ENCODE data around the gene NACA.
A peak's percentile ranks its signal among the peaks of the same experiment; 100 is the strongest.
"Not testable (repeated sequence)": the region's sequence is repeated elsewhere in the genome, so short reads cannot be mapped to it uniquely, and the experiment has no call there.

The NACA gene

DNA sequence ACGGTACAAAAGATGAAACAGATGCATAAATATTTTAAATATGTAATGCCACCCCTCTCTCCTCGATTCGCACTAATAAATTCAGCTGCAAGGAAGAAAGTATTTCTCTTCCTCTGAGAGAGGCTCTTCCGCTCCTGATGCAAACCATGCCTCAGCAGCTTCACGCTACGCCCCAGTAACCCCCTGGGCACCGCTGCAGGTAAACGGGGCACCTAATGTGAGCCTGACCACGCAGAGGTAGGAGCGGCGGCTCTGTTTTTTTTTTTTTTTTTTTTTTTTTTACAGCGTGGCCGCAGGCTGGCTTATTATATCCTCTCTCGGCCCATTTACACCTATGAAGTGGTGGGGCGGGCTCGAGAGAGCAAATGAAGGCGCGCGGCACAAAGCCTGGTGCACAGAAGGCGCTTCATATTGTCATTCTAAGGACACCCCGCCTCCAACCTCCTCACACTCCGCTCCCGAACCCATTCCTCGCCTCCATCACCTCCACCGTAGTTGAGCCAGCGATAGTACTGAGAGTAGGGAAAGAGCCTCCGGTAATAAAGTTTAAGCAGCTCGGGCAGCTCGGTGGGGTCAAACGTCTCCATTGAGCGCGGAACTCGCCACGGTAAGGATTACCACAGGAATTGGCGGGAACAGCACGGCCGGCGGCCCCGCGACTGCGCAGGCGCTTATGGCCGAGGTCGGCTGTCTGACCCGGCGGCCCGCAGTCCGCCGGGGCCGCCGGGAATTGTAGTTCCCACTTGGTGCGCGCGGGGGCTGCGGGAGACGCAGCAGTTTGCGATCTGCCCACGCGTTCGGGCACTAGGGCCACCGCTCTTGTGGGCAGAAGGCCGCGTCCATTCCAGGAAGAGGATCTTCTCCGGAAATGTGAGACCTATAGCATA, 26.9 kb upstream of the NACA start, which contains the start of gene PRIM1:
PRIM1 (minus strand) TSS at position 612 of the 887 bp plus-strand sequence; CDS start at position 587, 25 bp downstream.
- no peak for TF ChIP-seq ZNF274 (IDR thresholded peaks at IDR 0.05; ENCODE audit: low read depth, low read length)
- peak within 1 kb of the TSS; percentile 83 for H3K4me3 ChIP-seq (ENCODE audit: low read length)

DNA sequence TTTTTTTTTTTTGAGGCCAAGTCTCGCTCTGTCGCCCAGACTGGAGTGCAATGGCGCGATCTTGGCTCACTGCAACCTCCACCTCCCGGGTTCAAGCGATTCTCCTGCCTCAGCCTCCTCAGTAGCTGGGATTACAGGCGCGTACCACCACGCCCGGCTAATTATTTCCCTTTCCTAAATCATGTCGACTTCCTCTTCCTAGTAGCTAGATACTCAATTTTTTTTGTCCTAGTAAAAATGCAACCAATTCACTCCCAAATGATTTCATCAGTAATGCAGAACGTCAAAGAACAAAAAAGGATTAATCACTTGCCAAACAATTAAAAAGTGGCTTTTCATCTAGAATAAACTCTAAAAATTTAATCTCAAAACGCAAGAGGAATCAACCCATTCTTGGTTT, 25.5 kb upstream of the NACA start:
- peak overlapping the region; percentile 12; the same call in 1 of the 2 replicates for H3K4me3 ChIP-seq (ENCODE audit: low read length)

DNA sequence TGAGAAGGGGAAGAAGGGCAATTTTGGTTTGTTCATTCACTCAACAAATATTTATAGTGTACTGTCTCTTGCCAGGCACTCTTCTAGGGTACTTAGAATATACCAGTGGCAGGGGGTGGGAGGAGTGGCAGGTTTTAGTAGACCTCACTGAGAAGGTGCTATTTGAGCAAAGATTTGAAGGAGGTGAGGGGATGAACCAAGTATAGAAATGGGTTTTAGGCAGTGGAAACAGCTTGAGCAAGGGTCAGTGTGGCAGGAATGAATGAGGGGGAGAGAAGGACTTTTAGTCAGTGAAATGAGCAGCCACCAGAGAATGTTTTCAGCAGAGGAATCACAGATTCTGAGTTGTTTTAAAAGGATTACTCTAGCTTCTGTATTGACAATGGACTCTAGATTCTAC, 24.8 kb upstream of the NACA start:
- no peak for TF ChIP-seq ZNF274 (IDR thresholded peaks at IDR 0.05; ENCODE audit: low read depth, low read length)

DNA sequence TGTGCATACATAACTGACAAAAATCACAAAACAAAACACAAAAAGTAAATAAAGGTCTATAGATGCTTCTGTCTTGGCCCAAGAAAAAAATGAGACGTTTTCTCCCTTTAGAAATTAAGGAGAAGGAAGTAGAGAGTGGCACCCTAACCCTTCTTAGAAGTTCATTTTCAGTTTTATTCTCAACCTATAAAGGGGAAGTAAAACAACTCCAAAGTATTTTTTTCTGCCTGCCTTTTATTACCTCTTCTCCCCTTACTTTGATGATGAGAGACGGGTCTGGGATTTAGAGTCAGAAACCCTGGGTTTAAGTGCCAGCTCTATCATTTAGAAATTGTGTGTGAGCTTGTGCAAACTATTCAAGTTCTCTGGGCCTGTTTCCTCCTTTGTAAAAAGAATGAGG, 24.3 kb upstream of the NACA start:
- no peak for TF ChIP-seq ZNF274 (IDR thresholded peaks at IDR 0.05; ENCODE audit: low read depth, low read length)
- H3K4me3 ChIP-seq (ENCODE audit: low read length), result no peak overlapping the region

More for the DNA sequence above, 24.8 kb upstream of the NACA start:
- no peak overlapping the region; the same call in 1 of the 2 replicates for H3K4me3 ChIP-seq (ENCODE audit: low read length)

DNA sequence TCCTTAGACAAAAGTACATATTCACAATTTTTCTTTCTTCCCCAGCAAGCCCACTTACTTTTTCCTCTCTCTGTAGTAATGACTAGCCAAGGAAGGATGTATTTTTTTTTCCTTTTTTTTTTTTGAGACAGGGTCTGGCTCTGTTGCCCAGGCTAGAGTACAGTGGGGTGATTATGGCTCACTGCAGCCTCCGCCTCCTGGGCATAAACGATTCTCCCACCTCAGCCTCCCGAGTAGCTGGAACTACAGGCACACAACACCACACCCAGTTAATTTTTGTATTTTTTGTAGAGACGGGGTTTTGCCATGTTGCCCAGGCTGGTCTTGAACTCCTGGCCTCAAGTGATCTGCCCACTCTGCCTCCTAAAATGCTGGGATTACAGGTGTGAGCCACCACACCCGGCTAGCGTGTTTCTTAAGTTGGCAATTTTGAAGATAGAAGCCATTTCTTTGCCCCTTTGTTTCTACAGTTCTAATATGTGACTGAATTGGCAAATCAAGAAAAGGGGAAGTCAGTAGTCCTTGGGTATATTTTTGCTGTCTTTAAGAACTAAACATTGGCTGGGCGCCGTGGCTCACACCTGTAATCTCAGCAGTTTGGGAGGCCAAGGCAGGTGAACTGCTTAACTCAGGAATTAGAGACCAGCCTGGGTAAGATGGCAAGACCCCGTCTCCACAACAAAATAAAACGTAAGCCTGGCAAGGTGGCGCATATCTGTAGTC, 3.2 kb upstream of the NACA start:
- TF ChIP-seq ZNF274 (IDR thresholded peaks at IDR 0.05; ENCODE audit: low read depth, low read length), result no peak
- no peak overlapping the region for H3K4me3 ChIP-seq (ENCODE audit: low read length)

DNA sequence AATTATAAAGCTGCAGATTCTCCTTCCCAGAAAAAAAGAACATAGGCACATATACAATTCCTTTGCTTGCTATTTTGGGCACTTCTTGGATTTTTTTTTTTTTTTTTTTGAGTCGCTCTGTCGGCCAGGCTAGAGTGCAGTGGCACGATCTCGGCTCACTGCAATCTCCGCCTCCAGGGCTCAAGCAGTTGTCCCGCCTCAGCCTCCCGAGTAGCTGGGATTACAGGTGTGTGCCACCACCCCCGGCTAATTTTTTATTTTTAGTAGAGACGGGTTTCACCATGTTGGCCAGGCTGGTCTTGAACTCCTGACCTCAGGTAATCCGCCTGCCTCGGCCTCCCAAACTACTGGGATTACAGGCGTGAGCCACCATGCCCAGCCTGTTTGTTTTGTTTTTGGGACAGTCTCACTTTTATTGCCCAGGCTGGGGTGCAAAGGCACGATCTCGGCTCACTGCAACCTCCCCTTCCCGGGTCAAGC, 1.1 kb upstream of the NACA start:
- not testable (repeated sequence) for H3K4me3 ChIP-seq (ENCODE audit: low read length)

DNA sequence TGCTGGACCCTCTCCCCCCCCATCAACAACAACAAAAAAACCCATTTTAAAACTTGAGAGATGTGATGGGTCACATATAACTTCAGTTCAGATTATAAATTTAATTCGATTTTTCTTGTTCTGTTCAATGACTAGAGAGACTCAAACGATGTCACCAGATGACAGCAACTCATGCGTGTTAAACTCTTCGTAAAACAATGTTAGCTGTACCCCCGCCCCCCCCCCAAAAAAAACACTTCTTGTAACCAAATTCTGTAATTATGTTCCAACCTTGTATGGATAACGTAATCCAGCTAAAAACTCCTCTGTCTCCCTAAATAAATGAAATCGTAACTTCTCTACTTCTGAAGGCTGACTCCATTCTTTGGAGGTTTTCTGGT, 614 bp upstream of the NACA start:
- TF ChIP-seq ZNF274 (IDR thresholded peaks at IDR 0.05; ENCODE audit: low read depth, low read length), result no peak
- H3K4me3 ChIP-seq (ENCODE audit: low read length), result peak overlapping the region; percentile 60

DNA sequence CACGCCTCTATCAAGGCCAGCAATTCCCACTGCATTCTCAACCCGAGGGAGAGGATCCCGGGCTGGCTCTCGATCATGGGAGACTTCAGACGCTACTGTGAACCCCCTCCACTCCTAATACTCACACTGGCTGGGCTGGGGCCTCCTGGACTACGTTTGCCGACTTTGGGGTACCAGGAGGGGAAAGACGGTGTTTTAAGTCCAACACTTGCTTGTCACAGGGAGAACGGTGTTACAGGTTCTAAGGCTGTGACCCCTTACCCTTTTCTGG, 463 bp downstream of the NACA start:
- peak overlapping the region; percentile 87 for H3K4me3 ChIP-seq (ENCODE audit: low read length)
- no peak for TF ChIP-seq ZNF274 (IDR thresholded peaks at IDR 0.05; ENCODE audit: low read depth, low read length)

DNA sequence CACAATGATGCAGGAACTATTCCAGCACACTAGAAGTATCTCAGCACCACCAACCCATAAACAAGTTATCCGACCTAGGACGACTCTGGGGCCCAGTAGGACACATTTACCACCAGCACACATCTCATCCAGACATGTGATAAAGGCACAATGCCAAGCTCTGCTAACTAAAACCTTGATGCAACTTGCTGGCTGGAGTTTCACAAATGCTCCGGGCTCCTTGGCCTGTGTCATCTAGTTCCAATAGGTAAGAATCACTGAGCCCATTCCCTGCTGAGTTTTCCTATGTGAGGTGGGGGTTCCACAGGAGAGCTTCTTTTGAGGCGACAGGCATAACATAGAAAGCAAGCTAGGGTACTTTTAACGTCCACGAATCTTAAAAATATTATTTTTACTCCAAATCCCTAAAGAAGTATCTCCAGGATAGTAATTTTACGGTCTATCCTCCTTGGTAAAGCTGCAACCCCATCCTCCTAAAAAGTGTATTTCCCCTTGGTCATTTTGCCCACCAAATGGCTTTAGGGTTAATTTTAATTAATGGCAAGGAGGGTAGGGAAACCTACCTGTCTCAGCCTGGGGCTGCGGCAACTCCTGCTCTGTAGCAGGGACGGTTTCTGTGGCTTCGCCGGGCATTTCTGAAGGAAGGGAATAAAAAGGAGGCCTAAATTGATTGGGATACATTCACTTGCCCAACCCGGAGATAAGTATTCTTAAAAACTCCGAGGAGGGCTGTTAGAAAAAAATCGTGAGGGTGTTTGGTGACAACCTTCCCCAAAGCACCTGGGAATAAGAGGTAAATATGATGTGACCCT, 1.0 kb downstream of the NACA start:
- no peak for TF ChIP-seq ZNF274 (IDR thresholded peaks at IDR 0.05; ENCODE audit: low read depth, low read length)

DNA sequence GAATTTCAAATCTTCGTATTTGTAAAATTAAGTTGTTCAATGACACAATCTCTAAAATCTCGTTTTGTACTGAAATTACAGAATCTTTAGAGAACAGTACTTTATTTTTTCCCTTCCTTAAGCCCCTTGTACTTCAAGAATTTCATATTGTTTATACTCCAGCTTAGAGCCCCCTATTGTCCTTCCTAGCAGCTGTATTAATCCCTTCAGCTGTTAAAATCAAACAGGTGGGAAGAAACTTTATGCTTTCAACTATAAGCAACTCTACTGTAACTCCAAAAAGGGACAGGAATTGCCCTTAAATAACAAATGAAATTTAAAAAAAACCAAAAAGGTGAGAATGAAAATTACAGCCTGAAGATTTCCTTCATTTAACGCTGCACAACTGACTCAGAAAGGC, 1.7 kb downstream of the NACA start:
- H3K4me3 ChIP-seq (ENCODE audit: low read length), result peak overlapping the region; percentile 87; the same call in 1 of the 2 replicates
- TF ChIP-seq ZNF274 (IDR thresholded peaks at IDR 0.05; ENCODE audit: low read depth, low read length), result no peak

More for the DNA sequence above, 1.0 kb downstream of the NACA start:
- peak overlapping the region; percentile 87 for H3K4me3 ChIP-seq (ENCODE audit: low read length)

DNA sequence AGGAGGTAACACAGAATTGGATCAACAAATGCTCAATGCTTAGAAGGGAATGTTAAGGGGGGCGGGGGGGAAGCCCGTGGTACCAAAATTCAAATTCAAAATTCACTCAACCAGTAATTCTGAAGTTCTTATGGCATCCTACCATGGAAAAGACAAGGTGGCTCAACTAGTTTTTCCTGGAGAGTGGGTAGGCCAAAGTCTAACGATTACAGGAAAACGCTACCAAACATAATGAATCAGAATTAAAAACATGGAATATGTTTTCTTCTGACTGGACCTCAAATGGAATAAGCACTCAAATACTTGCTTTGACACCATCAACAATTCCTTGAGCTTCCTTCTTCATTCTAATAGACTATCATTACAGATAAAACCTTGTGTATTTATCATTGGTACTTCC, 2.3 kb downstream of the NACA start:
- H3K4me3 ChIP-seq (ENCODE audit: low read length), result peak overlapping the region; percentile 87
- no peak for TF ChIP-seq ZNF274 (IDR thresholded peaks at IDR 0.05; ENCODE audit: low read depth, low read length)

DNA sequence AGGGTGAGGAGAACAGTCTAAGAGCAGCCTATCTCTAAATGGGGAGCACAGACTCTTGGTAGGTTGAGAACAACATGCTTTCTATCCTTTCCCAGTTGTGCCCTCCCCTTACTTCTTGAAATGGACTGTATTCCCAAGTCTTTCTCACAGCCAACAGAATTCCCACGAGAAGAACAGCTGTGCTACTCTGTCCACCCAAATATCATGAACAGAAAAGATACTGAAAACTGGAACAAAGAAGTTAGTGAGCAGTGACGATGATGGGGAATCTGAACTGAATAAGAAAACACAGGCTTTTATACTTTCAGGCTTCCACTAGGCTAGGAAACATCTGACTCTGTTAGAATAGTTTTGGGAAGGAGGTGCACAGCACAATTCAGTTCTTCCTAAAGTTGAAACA, 3.4 kb downstream of the NACA start:
- no peak overlapping the region for H3K4me3 ChIP-seq (ENCODE audit: low read length)
- no peak for TF ChIP-seq ZNF274 (IDR thresholded peaks at IDR 0.05; ENCODE audit: low read depth, low read length)

DNA sequence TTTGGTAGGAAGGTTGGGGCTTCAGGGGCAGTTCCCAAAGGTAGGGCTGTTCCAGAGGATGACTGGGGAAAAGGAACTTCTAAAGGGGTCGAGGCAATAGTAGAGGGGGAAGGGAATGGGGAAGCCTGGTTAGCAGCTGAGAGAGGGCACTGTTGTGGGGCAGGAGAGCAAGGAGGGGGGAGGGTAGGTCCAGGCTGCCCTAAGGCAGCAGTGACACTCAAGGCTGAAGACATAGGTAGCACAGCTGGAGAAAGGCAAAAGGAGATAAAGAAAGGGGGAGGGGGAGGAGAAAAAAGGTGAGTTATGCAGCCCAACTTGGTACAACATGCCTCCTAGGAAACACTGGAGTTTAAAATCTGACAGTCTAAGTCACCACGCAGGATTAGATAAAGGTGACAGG, 3.9 kb downstream of the NACA start:
- no peak overlapping the region for H3K4me3 ChIP-seq (ENCODE audit: low read length)
- TF ChIP-seq ZNF274 (IDR thresholded peaks at IDR 0.05; ENCODE audit: low read depth, low read length), result no peak

DNA sequence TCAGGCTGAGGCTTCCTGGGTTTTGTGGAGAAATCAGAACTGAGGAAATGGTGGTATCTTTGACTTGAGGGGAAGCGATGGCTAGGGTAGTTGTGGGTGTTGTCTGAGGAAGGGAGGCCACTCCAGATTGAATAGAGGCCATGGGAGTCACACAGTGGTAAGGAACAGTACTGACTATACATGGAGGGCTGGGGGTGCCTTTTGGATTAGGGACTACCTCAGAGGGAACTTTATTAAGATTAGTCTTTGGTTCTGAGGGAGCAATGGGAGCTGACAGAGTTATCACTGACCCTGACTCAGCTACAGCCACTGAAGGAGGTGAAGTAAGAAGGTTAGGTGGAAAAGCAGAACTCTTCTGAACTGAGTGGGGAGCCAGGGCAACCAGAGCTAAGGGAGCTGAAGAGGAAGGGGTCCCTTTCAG, 4.4 kb downstream of the NACA start:
- H3K4me3 ChIP-seq (ENCODE audit: low read length), result no peak overlapping the region; the same call in 1 of the 2 replicates

More for the DNA sequence above, 4.4 kb downstream of the NACA start:
- no peak for TF ChIP-seq ZNF274 (IDR thresholded peaks at IDR 0.05; ENCODE audit: low read depth, low read length)
